Stimulated activated CD8-positive, alpha-beta memory T cell treated with anti-CD3 and anti-CD28 coated beads, Interleukin-7, amount 100 ng/mL, for 48 hours (primary cell): ENCODE results near the gene AGRN.

ENCODE experiments used
- DNase-seq, 2 donors: peaks; one replicate each; pipeline ENCODE4 v3.0.0-alpha.2; 2020; ENCODE audit warnings: low read depth in 1 of 2; ENCODE audit errors: extremely low read depth in 1 of 2

Gene AGRN

GRCh38 chr1:1034439-1034781 is 14.5 kb downstream of the AGRN start:
- DNase-seq = no peak

- no peak for DNase-seq
Measured at GRCh38 chr1:1035291-1035943, 15.5 kb downstream of the AGRN start.

- no peak for DNase-seq
Measured at GRCh38 chr1:1037366-1038327, 17.7 kb downstream of the AGRN start.

GRCh38 chr1:1038694-1039093 is 18.8 kb downstream of the AGRN start:
- DNase-seq = no peak

- no peak for DNase-seq
Measured at GRCh38 chr1:1039145-1039910, 19.4 kb downstream of the AGRN start.

- DNase-seq = peak; percentile 56 to 62
Measured at GRCh38 chr1:1040004-1040991, 20.4 kb downstream of the AGRN start.

GRCh38 chr1:1041092-1041523 is 21.2 kb downstream of the AGRN start:
- DNase-seq = no peak

- no peak for DNase-seq
Measured at GRCh38 chr1:1041873-1042272, 22.0 kb downstream of the AGRN start.

- no peak for DNase-seq
Measured at GRCh38 chr1:1042835-1043234, 22.9 kb downstream of the AGRN start.

- no peak for DNase-seq
Measured at GRCh38 chr1:1043411-1043810, 23.5 kb downstream of the AGRN start.

- no peak for DNase-seq
Measured at GRCh38 chr1:1043921-1044320, 24.0 kb downstream of the AGRN start.

GRCh38 chr1:1044455-1045078 is 24.6 kb downstream of the AGRN start:
- no peak for DNase-seq

- no peak for DNase-seq
Measured at GRCh38 chr1:1045129-1045528, 25.2 kb downstream of the AGRN start.

GRCh38 chr1:1046243-1046642 is 26.3 kb downstream of the AGRN start:
- DNase-seq = no peak

GRCh38 chr1:1046767-1047166 is 26.8 kb downstream of the AGRN start:
- DNase-seq = no peak

GRCh38 chr1:1047407-1047806 is 27.5 kb downstream of the AGRN start:
- DNase-seq = no peak

GRCh38 chr1:1047963-1048362 is 28.0 kb downstream of the AGRN start:
- DNase-seq = no peak

GRCh38 chr1:1048765-1049164 is 28.8 kb downstream of the AGRN start:
- no peak for DNase-seq

- no peak for DNase-seq
Measured at GRCh38 chr1:1049318-1050165, 29.6 kb downstream of the AGRN start.
